Islet of Langerhans (tissue), 1 donor: ENCODE results near the gene AURKAIP1.
"Not testable (repeated sequence)": the region's sequence is repeated elsewhere in the genome, so short reads cannot be mapped to it uniquely, and the experiment has no call there.

Experiments used
- FAIRE-seq: peaks from one replicate; lab custom pipeline; 2011; peaks lifted over from hg19 to GRCh38; lab: Jason Lieb, UNC

The AURKAIP1 gene

GRCh38 chr1:1385339-1385738 lies 10.3 kb upstream of the AURKAIP1 start:
- not testable (repeated sequence) for FAIRE-seq

GRCh38 chr1:1381294-1381693 lies 6.3 kb upstream of the AURKAIP1 start:
- FAIRE-seq = no peak

GRCh38 chr1:1380860-1381259 lies 5.9 kb upstream of the AURKAIP1 start:
- FAIRE-seq = no peak

- FAIRE-seq = no peak
These were observed 2.7 kb upstream of the AURKAIP1 start for GRCh38 chr1:1377540-1378205.

GRCh38 chr1:1376551-1377226 lies 1.7 kb upstream of the AURKAIP1 start:
- no peak for FAIRE-seq

GRCh38 chr1:1374589-1374928 lies 448 bp downstream of the AURKAIP1 start:
- FAIRE-seq = no peak

- no peak for FAIRE-seq
These were observed 1.0 kb downstream of the AURKAIP1 start for GRCh38 chr1:1373815-1374588.

- FAIRE-seq = no peak
These were observed 1.8 kb downstream of the AURKAIP1 start for GRCh38 chr1:1373051-1373814.

GRCh38 chr1:1371746-1372711 lies 3.0 kb downstream of the AURKAIP1 start:
- FAIRE-seq = no peak

- FAIRE-seq = no peak
These were observed 3.7 kb downstream of the AURKAIP1 start for GRCh38 chr1:1371364-1371745.

- no peak for FAIRE-seq
These were observed 4.2 kb downstream of the AURKAIP1 start for GRCh38 chr1:1370771-1371300.

- FAIRE-seq = not testable (repeated sequence)
These were observed 4.9 kb downstream of the AURKAIP1 start for GRCh38 chr1:1370094-1370493.

- no peak for FAIRE-seq
These were observed 7.7 kb downstream of the AURKAIP1 start for GRCh38 chr1:1367315-1367714.

- FAIRE-seq = no peak
These were observed 8.3 kb downstream of the AURKAIP1 start for GRCh38 chr1:1366699-1367066.

- FAIRE-seq = no peak
These were observed 8.9 kb downstream of the AURKAIP1 start for GRCh38 chr1:1365875-1366698.

- no peak for FAIRE-seq
These were observed 10.7 kb downstream of the AURKAIP1 start for GRCh38 chr1:1364266-1364665.

- FAIRE-seq = no peak
These were observed 13.0 kb downstream of the AURKAIP1 start for GRCh38 chr1:1361982-1362423.

- no peak for FAIRE-seq
These were observed 13.6 kb downstream of the AURKAIP1 start for GRCh38 chr1:1361233-1361981.

- FAIRE-seq = no peak
These were observed 14.4 kb downstream of the AURKAIP1 start for GRCh38 chr1:1360506-1361169.
